ENCODE data around the gene LRP10.
"Not testable (repeated sequence)": the region's sequence is repeated elsewhere in the genome, so short reads cannot be mapped to it uniquely, and the experiment has no call there.

Gene LRP10, protein sequence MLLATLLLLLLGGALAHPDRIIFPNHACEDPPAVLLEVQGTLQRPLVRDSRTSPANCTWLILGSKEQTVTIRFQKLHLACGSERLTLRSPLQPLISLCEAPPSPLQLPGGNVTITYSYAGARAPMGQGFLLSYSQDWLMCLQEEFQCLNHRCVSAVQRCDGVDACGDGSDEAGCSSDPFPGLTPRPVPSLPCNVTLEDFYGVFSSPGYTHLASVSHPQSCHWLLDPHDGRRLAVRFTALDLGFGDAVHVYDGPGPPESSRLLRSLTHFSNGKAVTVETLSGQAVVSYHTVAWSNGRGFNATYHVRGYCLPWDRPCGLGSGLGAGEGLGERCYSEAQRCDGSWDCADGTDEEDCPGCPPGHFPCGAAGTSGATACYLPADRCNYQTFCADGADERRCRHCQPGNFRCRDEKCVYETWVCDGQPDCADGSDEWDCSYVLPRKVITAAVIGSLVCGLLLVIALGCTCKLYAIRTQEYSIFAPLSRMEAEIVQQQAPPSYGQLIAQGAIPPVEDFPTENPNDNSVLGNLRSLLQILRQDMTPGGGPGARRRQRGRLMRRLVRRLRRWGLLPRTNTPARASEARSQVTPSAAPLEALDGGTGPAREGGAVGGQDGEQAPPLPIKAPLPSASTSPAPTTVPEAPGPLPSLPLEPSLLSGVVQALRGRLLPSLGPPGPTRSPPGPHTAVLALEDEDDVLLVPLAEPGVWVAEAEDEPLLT

DNA sequence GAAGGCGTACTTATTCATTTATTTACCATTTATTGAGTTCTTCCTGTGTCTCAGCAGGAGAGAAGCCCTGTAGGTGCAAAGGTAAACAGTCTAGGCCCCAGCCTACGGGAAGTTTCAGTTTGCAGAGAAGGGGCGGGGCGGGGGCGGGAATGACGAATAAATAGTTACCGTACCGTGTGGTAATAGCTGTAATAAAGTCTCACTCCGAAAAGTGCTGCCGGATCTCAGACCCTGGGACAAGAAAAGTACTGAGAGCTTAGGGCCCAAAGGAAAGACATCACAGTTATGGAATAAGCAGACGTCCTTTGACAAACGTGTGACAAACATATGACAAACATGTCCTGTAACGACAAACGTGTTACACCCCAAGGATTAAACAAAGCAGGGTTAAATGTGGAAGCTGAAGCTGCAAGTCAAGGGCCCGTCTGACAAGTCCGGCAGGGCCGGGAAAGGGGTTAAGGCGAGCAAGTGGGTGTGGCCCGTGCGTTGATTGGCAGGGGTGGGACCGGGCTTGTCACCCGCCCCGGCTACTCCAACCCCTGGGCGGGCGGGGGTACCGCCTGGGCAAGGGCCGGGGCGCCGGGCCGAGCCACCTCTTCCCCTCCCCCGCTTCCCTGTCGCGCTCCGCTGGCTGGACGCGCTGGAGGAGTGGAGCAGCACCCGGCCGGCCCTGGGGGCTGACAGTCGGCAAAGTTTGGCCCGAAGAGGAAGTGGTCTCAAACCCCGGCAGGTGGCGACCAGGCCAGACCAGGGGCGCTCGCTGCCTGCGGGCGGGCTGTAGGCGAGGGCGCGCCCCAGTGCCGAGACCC, at the start of gene LRP10:
Gene LRP10, plus strand, starts transcription at position 517 of the 809 bp plus-strand sequence. CDS start 564 bp downstream, outside the sequence.
- DNase-seq (ENCODE audit: low spot score): peak; percentile 94

DNA sequence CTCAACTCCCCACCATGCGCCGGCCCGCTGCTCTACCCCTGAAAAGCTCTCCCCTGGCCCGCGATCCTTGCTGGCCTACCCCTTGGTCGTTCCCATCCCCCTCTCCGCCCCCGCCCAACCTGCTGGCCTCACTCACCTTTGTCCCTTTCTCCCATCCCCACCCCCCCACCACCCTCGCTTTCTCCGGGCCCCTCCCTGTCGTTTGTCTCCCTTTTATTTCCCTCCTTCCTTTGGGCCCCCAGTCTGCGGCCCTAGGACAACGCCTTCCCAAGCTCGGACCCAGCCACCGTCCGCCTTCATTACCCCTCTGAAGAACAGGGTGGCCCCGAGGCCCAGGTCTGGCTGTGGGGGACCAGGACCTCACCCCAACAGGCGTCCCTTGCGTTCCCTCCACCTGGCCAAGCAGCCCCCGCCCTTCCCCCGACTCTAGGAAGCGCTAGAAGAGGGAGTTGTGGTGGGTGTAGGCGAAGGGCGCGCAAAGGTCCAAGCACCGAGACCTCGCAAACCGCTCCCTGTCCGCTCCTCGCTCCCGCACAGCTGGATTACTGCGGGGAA, 49.4 kb upstream of the LRP10 start:
- no peak for DNase-seq (ENCODE audit: low spot score)

DNA sequence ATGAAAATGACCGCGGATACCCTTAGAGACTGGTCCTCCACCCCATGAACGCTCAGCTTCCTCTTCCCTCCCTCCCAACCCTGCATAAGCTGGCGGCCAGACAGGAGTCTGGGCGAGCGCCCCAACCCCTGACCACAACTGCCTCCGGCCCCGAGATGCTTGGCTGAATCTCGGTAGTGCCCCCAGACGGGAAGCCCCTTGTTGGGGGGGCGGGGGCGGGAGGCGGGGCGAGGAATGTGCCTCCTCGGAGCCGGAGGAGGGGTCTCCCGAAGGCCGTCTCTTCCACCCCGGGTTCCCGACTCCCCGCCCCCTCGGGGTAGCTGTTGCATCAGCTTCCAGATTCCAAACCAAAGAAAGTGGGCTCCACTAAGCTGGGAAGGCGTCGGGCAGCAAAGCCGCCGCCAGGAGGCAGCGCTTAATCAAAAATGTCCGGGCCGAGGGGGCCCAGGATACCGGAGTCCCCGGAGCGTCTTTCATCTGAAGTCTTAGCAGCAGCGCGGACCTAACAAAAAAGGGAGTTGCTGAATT, 48.9 kb upstream of the LRP10 start:
- DNase-seq (ENCODE audit: low spot score): peak; percentile 75

DNA sequence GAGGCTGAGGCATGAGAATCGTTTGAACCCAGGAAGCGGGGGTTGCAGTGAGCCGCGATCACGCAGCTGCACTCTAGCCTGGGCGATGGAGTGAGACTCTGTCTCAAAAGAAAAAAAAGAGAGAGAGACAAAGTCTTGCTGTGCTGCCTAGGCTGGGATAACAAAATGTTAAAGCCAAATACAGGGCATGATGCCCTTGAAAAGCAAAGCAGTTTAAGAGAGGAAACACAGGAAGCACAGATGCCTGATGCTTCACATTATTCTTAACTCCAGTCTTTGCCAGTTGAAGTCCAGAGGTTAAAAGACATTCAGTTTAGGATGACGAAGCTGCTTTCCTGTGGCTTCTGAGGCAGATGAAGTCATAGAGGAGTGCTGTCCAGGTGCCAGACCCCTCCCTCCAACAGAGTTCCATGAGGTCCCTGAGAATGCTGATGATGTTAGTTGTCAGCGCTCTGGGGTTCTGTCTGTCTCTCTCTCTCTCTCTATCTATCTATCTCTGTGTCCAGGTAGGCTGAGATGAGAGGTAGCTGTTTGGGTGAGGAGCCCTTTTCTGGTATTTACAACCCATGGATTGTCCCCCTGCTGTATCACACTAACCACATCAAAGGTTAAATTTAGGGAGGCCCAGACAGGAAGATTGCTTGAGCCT, 46.7 kb upstream of the LRP10 start:
- no peak for DNase-seq (ENCODE audit: low spot score)

DNA sequence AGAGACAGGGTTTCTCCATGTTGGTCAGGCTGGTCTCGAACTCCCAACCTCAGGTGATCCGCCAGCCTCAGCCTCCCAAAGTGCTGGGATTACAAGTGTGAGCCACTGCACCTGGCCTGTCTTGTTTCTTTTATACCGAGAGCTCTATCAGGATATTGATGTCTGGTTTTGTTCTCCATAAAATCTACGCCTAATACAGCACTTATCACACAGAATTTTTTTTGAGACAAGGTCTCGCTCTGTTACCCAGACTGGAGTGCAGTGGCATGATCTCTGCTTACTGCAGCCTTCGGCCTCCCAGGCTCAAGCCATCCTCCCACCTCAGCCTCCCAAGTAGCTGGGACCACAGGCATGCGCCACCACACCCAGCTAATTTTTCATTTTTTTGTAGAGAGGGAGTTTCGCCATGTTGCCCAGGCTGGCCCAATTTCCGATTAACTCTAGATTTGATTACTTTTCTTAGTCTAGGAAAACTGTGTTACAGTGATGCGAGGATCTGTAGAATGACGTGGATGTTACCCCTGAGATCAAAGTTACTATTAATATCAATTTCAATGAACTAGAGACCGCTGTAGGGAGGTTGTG, 42.4 kb upstream of the LRP10 start:
- DNase-seq (ENCODE audit: low spot score): not testable (repeated sequence)

DNA sequence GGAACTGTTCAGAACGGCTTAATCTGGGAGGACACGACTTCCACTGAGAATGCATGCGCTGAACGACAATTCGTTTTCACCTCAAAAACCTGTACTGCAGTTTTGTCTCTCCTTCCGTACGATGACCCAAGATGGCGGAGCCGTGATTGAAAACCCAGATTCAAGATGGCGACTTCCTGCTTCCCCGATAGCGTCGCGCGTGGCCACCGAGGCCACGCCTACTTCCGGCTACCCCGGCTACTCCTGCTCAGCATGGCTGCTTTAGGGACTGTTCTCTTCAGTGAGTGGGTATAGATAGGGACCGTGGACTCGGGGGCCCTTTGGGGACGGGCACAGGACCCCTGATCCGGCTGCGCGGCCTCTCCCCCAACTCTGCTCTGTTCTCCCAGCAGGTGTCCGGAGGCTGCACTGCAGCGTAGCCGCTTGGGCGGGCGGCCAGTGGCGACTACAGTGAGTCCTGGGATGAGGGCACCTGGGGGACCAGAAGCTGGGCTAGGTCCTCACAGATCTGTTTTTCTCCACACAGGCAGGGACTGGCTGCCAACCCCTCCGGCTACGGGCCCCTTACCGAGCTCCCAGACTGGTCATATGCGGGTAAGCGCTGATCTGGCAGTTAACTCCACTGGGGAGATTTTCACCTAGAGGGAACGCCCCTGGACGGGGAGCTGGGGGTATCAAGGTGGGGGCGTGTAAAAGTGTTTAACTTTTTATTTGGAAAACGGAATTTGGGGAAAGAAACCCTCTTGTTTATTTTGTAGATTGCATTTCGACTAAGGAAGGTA, 41.7 kb upstream of the LRP10 start, which contains the start of gene MRPL52:
Gene MRPL52, plus strand, starts transcription at position 227 of the 782 bp plus-strand sequence. Its CDS starts 26 bp downstream, at position 253.
- peak; percentile 94 for DNase-seq (ENCODE audit: low spot score)

DNA sequence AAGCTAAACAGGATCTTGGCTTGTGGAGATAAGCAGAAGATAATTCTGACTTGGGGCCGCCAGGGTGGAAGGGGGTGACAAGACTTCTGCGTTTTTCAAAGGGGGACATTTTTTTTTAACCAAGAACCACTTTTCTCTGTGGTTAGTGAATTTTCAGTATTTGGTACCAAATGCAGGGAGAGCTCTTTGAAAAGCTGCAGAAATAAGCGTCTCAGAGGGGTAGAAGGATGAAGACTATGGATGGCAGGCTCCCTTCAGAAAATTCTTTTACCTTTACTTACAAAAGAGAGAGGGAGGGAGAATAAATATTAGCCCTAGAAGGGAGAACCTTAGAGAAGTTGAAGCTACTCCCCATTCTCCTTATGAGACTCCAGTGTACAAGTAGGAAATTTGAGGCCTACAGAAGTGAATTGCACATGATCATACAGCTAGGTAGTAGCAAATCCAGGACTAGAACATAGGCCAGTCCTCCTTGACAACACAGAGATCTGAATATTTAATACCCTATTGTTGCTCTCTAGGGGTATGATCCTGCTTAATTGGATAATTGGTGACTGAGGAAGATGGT, 41.0 kb upstream of the LRP10 start:
- DNase-seq (ENCODE audit: low spot score): no peak

DNA sequence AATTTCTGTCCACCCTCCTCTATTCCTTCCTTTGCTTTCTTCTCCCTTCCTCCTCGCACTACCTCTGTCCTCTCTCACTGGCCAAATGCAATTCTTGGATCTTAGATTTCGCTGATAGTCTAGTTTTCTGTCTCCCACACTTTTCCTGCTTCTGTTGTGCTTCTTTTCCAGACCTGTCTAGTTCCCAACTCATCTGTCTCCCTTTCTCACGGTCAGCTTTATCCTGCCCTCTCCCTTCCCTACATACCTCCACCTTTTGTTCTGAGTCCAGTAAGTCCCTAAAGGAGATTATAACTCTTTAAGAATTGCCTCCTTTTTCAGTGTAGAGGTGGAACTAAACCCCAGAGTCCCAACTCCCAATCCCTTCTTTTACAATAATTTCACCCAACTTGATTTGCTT, 36.0 kb upstream of the LRP10 start:
- DNase-seq (ENCODE audit: low spot score): no peak

DNA sequence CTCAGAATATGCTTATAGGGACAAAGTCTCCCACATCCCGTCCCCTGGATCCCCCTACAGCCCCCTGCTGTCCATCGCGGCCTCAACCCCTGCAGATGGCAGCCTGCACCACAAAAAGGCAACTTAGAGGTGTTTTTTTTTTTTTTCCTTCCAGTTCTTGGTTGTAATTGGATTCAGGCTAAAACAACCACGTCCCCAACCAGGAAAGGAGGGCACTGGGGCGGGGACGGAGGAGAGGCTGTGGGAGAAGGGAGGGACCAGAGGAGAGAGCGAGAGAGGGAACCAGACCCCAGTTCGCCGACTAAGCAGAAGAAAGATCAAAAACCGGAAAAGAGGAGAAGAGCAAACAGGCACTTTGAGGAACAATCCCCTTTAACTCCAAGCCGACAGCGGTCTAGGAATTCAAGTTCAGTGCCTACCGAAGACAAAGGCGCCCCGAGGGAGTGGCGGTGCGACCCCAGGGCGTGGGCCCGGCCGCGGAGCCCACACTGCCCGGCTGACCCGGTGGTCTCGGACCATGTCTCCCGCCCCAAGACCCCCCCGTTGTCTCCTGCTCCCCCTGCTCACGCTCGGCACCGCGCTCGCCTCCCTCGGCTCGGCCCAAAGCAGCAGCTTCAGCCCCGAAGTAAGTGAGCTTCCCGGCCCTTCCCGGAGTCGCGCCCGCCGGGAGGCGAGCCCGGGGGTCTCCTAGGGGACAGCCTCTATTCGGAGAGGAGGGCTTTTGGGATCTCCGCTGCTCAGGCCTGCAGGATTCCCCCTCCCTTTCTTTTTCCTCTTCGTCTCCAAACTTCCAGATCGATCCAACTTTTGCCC, 35.0 kb upstream of the LRP10 start, which contains the start of gene MMP14:
Gene MMP14, plus strand, starts transcription at position 285 of the 813 bp plus-strand sequence. Its CDS starts 233 bp downstream, at position 518.
- DNase-seq (ENCODE audit: low spot score): no peak

DNA sequence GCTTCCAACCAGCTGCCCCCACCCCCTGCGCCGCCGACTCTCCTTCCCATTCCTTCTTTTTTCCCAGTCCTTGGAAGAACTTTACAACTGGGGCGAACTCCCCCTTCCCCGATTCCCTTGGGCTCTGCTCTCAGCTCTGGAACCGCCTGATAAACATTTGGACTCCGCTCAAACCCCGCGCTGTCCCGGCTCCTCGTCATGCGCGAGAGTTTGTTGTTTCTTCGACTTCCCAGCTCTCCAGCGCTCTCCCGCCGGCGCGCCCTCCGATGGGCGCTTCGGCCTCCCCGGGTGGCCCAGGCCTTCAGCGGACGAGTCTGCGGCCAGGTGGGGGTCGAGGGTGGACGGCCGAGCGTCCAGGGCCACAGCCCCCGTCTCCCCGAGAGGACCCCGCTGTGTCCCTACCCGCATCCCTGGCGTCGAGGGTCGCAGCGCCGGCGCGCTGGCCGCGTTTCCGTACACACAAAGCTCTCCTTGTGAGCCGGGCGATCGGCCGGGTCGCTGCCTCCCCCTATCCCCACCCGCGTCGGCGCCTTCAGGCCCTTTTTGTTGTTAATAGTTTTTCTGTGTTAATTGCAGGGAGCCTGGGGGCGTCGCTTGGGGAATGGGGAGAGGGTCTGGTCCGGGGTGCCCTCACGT, 34.3 kb upstream of the LRP10 start:
- no peak for DNase-seq (ENCODE audit: low spot score)

DNA sequence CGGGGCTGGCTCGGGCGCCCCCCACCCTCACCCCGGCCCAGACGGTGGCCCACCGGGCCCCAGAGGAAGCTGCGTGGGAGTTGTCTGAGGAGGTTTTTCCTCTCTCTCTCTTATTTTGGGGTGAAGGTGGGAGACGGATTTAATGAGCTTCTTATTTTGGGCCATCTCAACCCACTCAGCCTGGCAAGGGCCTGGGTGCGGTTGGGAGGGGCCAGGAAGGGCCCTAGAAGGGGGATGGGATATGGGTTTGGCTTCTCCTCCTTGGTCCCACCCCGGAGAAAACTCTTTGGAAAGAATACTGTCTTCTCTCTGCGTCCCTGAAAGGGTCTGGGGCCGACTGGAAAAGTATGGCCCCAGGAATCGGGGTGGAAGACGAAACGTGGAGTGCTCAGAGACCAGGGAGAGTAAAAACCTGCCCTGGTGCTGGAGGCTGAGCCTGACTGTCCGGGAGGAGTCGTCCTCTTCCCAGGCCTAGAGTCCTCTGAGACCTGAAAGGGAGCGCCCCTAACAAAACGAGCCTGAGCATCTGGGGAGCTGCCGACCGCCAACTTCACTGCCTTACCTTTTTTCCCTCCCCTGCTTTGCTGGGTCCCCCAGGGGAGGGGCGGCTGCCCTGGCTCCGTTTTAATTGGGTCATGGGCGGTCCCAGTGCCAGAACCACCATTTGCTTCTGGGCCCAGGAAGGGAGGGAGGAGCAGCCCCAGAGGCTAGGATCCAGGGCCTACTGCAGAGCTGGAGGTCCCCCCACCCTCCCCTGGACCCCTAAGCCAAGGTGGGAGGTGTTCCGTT, 33.6 kb upstream of the LRP10 start:
- DNase-seq (ENCODE audit: low spot score): no peak

DNA sequence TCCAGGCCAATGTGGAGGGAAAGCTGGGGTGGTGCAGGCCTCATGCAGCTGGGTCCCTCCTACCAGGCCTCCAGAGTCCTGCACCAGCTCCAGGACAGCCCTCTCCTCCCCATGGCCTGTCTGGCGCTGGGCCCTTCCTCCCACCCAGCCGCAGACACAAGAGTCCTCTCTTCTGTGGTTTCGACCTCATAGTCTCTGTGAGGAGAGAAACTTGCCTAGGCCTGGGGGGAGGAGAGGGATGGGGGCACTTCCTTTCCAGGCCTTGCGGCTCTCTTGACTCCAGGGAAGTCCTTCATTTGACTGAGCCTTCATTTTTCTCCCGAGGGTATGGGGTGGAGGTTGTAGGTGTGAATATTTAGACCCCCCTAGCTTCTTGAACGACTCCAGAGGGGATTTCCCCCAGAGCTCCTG, 32.9 kb upstream of the LRP10 start:
- no peak for DNase-seq (ENCODE audit: low spot score)

DNA sequence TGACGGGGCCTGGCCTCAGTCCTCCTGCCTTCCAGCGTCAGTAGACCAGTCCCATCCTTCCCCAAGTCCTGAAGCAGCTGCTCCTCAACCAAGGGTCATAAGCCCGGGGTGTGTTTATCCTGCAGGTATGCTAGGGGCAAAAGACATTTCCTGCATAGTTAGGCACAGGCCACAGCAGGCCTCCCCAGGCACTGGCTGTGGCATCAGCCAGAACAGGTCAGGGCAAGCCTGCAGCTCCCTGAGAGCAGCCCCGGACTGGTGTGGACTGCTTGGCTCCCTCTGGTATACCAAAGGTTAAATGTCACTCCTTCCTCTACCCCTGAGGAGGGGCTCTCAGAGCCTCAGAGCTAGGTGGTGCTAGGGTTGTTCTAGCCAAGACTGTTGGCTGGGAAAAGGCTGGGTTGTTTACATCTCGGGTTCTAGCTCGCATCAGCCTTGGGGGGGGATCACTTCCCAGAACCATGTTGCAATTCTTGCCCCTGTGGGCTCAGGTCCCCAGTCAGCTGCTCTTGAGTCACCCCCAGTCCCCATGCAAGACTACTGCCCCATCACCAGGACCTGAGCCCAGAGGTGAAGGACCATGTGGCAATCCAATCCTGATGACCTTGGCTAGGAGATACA, 32.3 kb upstream of the LRP10 start:
- DNase-seq (ENCODE audit: low spot score): no peak

DNA sequence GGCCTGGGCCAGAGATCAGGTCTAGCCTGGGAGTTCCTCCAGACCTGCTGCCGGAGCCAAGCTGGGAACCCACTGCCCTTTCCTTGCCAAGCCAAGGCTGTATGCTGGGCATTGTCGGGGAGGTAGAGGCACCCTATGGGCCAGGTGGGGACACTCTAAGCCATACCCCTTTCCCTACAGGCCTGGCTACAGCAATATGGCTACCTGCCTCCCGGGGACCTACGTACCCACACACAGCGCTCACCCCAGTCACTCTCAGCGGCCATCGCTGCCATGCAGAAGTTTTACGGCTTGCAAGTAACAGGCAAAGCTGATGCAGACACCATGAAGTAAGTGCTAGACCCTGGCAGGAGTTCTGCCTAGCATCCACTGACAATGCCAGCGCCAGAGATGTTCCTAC, 30.2 kb upstream of the LRP10 start:
- DNase-seq (ENCODE audit: low spot score): no peak

DNA sequence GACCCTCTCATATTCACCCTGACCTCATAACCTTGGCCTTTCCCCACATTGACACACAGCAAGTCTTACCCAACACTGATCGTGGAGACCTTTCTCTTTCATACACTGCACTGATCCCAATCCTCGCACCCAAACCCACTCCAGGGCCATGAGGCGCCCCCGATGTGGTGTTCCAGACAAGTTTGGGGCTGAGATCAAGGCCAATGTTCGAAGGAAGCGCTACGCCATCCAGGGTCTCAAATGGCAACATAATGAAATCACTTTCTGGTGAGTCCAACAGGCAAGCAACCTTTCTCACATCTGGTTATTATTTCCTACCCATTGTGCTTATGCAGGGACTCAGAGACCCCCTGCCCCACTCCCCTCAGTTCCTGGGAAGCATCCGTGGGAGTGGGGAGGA, 29.8 kb upstream of the LRP10 start:
- DNase-seq (ENCODE audit: low spot score): no peak

DNA sequence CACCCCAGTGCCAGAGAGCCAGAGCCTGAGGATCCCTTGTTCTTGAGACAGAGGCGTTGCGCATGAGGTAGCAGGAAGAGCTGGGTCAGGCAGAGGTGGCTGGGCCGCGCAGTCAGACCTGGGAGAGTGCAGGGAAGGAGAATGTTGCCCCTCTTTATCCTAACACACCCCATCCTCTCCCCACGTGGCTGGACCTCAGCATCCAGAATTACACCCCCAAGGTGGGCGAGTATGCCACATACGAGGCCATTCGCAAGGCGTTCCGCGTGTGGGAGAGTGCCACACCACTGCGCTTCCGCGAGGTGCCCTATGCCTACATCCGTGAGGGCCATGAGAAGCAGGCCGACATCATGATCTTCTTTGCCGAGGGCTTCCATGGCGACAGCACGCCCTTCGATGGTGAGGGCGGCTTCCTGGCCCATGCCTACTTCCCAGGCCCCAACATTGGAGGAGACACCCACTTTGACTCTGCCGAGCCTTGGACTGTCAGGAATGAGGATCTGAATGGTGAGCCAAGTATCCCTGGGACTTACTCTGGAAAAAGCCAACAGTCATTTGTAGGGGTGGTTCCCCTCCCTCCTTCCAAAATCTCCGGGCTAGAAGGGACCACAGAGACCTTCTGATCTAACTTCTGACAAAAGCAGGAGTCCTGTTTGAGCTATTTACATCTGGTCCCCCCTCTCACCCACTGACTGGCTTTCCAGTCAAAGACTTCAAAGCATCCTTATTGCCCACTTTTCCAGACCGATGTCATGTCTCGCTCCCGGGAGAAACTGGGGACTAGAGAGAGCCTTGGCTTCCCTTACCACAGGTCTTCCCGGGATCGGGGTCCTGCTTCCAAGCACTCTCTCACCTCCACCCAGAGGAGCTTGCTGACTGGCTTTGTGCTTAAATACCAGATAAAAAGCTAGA, 29.1 kb upstream of the LRP10 start:
- no peak for DNase-seq (ENCODE audit: low spot score)
